ENCODE results near the gene TPSAB1. TPM values are rescaled to one million over a fixed set of nuclear protein-coding genes. Genes with fewer than 3 reads are reported as not detected.
"Not testable (repeated sequence)": the region's sequence is repeated elsewhere in the genome, so short reads cannot be mapped to it uniquely, and the experiment has no call there.

TPSAB1 gene
- total RNA-seq, 1 experiment from 2014 or later: 0.25 TPM

DNA sequence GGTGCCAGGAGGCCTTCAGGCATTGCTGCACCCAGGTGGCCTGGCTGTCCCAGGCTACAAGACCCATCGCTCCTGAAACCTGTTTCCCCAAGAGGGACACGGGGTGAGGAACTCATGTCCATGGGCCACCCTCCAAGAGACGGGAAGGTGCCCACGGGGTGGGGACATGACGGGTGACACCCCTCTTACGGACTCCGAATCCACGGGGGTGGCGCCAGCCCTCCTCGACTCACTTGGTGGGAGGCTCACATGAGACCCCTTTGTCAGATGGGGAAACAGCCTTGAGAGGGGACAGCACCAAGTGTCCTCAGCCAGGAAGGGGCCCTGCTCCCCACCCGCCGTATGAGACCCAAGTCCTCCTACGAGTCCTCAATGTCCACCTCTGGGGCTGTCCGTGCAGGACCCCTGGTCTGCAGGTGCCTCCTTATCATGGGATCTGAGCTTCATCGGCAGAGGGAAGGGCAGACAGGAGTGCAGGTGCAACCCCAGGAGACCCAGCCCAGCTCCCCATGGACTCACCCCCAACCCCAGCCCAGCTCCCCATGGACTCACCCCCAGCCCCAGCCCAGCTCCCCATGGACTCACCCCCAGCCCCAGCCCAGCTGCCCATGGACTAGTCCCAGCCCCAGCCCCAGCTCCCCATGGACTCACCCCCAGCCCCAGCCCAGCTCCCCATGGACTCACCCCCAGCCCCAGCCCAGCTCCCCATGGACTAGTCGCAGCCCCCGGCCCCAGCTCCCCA is 9.9 kb upstream of the TPSAB1 start:
- H3K27ac ChIP-seq (ENCODE audit: low read depth, low read length); H3K9me2 ChIP-seq (ENCODE audit: insufficient read depth); H3K9ac ChIP-seq (ENCODE audit: low read length); H3K9me3 ChIP-seq (ENCODE audit: control insufficient read depth in 1 of 2, insufficient read depth in 1 of 2, low read depth in 1 of 2, low read length in 2 of 2); H3K36me3 ChIP-seq (ENCODE audit: control insufficient read depth in 1 of 2, insufficient read depth in 2 of 2, low read length in 2 of 2); CTCF ChIA-PET; H3K4me3 ChIP-seq (replicated peaks in 1 of 2; ENCODE audit: low read depth in 1 of 2, low read length in 2 of 2); H3K27me3 ChIP-seq (ENCODE audit: insufficient read depth, low read length); H2AFZ ChIP-seq (ENCODE audit: low read depth, low read length, poor library complexity, severe bottlenecking); ATAC-seq; DNase-seq (ENCODE audit: low read depth, low spot score); H3K79me2 ChIP-seq (ENCODE audit: insufficient read depth, low read length); BruUV-seq (replicated peaks); H3K4me2 ChIP-seq (ENCODE audit: low read length); H4K20me1 ChIP-seq (ENCODE audit: insufficient read depth); RAD21 ChIA-PET (ENCODE audit: low non-redundant PET in 1 of 2, low total read pairs in 2 of 2, uncharacterized antibody in 2 of 2, unreplicated experiment in 2 of 2); H3K4me1 ChIP-seq (ENCODE audit: control insufficient read depth in 1 of 2, insufficient read depth in 2 of 2, low read length in 2 of 2); POLR2A ChIA-PET; intact Hi-C loops (cut with micrococcal nuclease): not testable (repeated sequence)

DNA sequence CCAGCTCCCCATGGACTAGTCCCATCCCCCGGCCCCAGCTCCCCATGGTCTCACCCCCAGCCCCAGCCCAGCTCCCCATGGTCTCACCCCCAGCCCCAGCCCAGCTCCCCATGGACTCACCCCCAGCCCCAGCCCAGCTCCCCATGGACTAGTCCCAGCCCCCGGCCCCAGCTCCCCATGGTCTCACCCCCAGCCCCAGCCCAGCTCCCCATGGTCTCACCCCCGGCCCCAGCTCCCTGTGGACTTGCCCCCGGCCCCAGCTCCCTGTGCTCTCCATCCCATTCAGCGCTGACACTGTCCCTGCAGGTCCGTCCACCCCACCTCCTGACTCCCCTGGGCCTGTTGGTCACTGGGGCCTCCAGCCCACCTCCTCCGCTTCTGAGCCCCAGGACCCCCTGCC is 9.2 kb upstream of the TPSAB1 start:
- H3K79me2 ChIP-seq (ENCODE audit: insufficient read depth, low read length); BruUV-seq (replicated peaks); RAD21 ChIA-PET (ENCODE audit: low non-redundant PET in 1 of 2, low total read pairs in 2 of 2, uncharacterized antibody in 2 of 2, unreplicated experiment in 2 of 2); DNase-seq (ENCODE audit: low read depth, low spot score); H3K4me3 ChIP-seq (replicated peaks in 1 of 2; ENCODE audit: low read depth in 1 of 2, low read length in 2 of 2); H3K4me2 ChIP-seq (ENCODE audit: low read length); H3K27ac ChIP-seq (ENCODE audit: low read depth, low read length); H3K36me3 ChIP-seq (ENCODE audit: control insufficient read depth in 1 of 2, insufficient read depth in 2 of 2, low read length in 2 of 2); POLR2A ChIA-PET; ATAC-seq; H3K9ac ChIP-seq (ENCODE audit: low read length); CTCF ChIA-PET; H3K4me1 ChIP-seq (ENCODE audit: control insufficient read depth in 1 of 2, insufficient read depth in 2 of 2, low read length in 2 of 2); intact Hi-C loops (cut with micrococcal nuclease); H3K27me3 ChIP-seq (ENCODE audit: insufficient read depth, low read length); H4K20me1 ChIP-seq (ENCODE audit: insufficient read depth); H3K9me2 ChIP-seq (ENCODE audit: insufficient read depth); H3K9me3 ChIP-seq (ENCODE audit: control insufficient read depth in 1 of 2, insufficient read depth in 1 of 2, low read depth in 1 of 2, low read length in 2 of 2); H2AFZ ChIP-seq (ENCODE audit: low read depth, low read length, poor library complexity, severe bottlenecking): not testable (repeated sequence)

DNA sequence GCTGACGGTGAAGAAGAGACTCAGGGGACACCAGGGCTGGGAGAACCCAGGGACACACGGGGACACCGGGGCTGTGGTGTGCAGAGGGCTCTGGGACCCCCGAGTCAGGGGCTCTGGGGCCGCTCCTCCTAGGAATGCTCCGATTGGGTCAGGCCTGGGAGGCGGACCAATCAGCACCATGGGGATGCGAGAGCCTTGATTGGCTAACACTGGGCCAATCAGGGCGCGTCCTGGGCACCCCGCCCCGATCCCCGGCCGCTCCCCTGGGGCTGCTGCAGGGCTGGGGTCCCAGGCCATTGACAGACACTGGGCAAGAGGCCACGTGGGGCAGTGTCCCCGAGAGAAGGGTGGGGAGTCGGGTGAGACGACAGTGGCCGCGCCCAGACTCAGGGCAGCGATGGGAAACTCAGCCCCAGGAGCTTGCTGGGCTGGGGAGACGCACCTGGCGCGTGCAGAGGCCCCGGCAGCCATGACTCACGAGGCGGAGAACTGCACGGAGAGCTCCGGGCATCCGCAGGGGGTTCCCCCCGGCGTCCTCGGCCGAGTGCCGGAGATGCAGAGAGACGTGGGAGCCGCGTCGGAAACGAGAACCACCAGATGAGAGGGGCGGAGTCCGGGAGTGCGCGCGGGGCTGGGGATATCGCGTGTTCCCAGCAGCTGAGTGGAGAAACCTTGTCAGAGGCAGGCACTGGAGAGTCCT is 8.3 kb upstream of the TPSAB1 start:
- H3K36me3 ChIP-seq (ENCODE audit: control insufficient read depth in 1 of 2, insufficient read depth in 2 of 2, low read length in 2 of 2); H4K20me1 ChIP-seq (ENCODE audit: insufficient read depth); BruUV-seq (replicated peaks); intact Hi-C loops (cut with micrococcal nuclease); H3K9me2 ChIP-seq (ENCODE audit: insufficient read depth); POLR2A ChIA-PET; H3K79me2 ChIP-seq (ENCODE audit: insufficient read depth, low read length); H3K4me2 ChIP-seq (ENCODE audit: low read length); CTCF ChIA-PET; H3K9me3 ChIP-seq (ENCODE audit: control insufficient read depth in 1 of 2, insufficient read depth in 1 of 2, low read depth in 1 of 2, low read length in 2 of 2); H3K27me3 ChIP-seq (ENCODE audit: insufficient read depth, low read length); H3K4me1 ChIP-seq (ENCODE audit: control insufficient read depth in 1 of 2, insufficient read depth in 2 of 2, low read length in 2 of 2); H3K9ac ChIP-seq (ENCODE audit: low read length); H3K4me3 ChIP-seq (replicated peaks in 1 of 2; ENCODE audit: low read depth in 1 of 2, low read length in 2 of 2); DNase-seq (ENCODE audit: low read depth, low spot score); H2AFZ ChIP-seq (ENCODE audit: low read depth, low read length, poor library complexity, severe bottlenecking); RAD21 ChIA-PET (ENCODE audit: low non-redundant PET in 1 of 2, low total read pairs in 2 of 2, uncharacterized antibody in 2 of 2, unreplicated experiment in 2 of 2); H3K27ac ChIP-seq (ENCODE audit: low read depth, low read length): not testable (repeated sequence)
- peak; percentile 83 for ATAC-seq

DNA sequence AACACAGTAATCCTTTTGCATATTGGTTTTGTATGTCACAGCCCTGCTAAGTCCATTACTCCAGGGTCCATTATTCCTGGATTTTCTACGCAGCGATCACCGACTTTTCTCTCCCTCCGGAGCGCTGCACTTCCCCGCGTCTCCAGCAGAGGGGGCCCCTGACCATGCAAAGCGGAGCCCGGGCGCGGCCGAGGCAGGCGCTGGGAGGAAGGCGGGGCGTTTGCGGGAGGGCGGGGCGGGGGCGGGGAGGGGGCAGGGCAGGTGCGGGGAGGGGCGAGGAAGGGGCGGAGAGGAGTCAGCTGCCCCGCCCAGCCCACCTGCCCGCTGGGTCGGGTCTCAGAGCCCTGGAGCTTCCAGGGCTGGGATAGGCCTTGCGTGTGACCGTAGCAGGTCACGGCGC is 3.8 kb upstream of the TPSAB1 start:
- H3K27ac ChIP-seq (ENCODE audit: low read depth, low read length); H4K20me1 ChIP-seq (ENCODE audit: insufficient read depth); H3K36me3 ChIP-seq (ENCODE audit: control insufficient read depth in 1 of 2, insufficient read depth in 2 of 2, low read length in 2 of 2); H3K4me1 ChIP-seq (ENCODE audit: control insufficient read depth in 1 of 2, insufficient read depth in 2 of 2, low read length in 2 of 2); H3K4me3 ChIP-seq (replicated peaks in 1 of 2; ENCODE audit: low read depth in 1 of 2, low read length in 2 of 2); BruUV-seq (replicated peaks); H3K9me3 ChIP-seq (ENCODE audit: control insufficient read depth in 1 of 2, insufficient read depth in 1 of 2, low read depth in 1 of 2, low read length in 2 of 2); H3K27me3 ChIP-seq (ENCODE audit: insufficient read depth, low read length); CTCF ChIA-PET; H3K4me2 ChIP-seq (ENCODE audit: low read length); H3K9me2 ChIP-seq (ENCODE audit: insufficient read depth); intact Hi-C loops (cut with micrococcal nuclease); H3K9ac ChIP-seq (ENCODE audit: low read length); H2AFZ ChIP-seq (ENCODE audit: low read depth, low read length, poor library complexity, severe bottlenecking); RAD21 ChIA-PET (ENCODE audit: low non-redundant PET in 1 of 2, low total read pairs in 2 of 2, uncharacterized antibody in 2 of 2, unreplicated experiment in 2 of 2); H3K79me2 ChIP-seq (ENCODE audit: insufficient read depth, low read length); DNase-seq (ENCODE audit: low read depth, low spot score); POLR2A ChIA-PET: not testable (repeated sequence)
- ATAC-seq: peak; percentile 74

Data from HCT116 (cell line).